Fibroblast of skin of back (primary cell): Measurements from ENCODE around the gene ARFGAP1.

Experiments used
- DNase-seq: peaks from one replicate; pipeline ENCODE4 v3.0.0-alpha.2; 2013

ARFGAP1 gene

GRCh38 chr20:63280371-63280770 lies 7.8 kb downstream of the ARFGAP1 start:
- DNase-seq: no peak

DNA sequence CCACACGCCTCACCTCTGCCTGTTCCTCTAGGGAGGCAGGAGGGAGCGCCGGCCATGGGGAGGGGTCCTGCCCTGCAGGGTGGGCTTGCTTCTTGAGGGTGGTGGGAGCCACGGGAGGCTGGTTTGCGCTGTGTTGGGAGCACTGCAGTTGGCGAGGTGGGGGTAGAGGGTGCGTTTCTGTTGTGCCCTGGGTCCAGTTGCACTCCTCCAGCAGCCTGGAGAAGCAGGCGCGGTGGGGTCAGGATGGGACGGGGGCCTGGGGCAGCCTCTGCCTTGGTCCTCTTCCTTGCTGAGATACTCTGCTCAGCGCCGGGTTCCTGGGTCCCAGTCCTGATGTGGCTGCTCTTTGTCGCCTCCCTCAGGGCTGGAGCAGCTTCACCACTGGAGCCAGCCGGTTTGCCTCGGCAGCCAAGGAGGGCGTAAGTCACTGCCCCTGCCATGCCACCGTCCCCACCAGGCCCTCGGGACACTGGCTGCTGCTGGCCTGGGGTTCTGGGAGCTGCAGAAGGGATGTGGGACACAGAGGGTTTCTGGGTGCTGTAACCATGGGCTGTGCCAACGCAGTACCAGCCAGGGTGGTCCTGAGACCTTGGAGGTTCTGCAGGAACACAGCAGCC lies 8.4 kb downstream of the ARFGAP1 start:
- no peak for DNase-seq

- no peak for DNase-seq
These were observed 9.4 kb downstream of the ARFGAP1 start for GRCh38 chr20:63281742-63282665.

DNA sequence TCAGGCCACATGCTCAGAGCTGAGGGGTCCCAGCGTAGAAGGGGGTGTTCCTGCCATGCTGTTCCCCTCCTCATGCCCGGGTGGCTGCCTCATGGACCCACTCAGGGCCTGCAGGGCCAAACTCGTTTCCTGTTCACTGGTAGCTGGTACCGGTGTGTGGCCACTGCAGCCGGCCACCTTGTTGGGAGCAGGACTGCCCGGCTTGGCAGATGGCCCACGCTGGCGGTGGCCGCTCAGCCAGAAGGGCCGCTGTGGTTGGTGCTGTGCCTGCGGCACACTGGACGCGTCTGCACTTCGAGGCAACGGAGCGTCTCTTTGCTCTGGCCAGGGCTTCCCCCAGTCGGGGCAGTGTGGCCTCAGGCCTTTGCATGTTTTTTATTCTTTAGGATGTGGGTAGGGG lies 10.3 kb downstream of the ARFGAP1 start:
- DNase-seq: no peak

DNA sequence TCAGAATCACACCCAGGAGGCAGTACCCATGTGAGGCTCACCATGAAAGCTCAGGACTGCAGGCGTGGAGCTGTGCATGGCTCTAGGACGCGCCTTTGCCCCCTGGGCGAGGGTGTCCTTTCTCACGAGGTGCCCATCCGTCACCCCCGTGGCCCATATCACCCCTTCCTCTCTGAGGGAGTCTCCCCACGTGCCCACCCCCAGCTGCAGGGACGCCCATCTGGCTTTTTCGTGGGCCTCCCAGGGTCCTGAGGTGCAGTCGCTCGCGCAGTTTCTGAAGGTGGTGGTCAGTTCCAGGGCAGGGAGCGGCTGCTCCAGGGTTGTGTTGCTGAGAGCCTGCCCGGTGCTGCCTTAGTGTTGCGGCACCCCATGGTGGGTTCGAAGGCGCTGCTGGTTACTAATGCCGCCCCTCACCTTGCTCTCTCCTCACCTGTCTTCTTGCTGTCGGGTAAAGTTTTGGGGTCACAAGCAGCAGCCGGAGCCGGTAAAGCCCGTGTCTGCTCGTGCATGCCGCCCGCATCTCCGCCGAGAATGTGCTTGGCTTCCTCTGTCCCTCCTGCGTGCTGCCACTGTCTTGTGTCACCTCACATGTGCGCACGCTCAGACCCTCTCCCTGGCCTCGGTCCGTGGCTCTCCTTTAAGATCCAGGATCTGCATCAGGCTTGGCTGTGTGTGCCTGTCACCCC lies 10.9 kb downstream of the ARFGAP1 start:
- DNase-seq: no peak

GRCh38 chr20:63284083-63284440 lies 11.4 kb downstream of the ARFGAP1 start:
- no peak for DNase-seq

DNA sequence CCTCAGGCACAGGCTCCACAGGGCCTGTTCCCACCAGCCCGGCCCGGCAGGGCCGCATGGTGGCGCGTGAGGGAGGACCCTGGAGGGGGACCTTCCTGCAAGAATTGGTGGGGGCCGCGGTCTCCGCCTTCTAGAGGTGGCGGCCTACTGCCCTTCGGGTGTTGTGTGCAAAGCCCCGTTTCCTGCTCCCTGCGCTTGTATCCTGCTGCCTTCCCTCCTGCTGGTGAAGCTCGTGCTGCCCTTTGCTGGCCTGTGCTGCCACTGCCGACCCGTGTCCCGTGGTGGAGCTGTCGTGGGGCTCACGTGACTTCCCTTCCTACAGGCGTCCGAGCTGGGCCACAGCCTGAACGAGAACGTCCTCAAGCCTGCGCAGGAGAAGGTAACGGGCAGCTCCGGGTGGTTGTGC lies 11.9 kb downstream of the ARFGAP1 start:
- DNase-seq: no peak

- DNase-seq: no peak
These were observed 12.4 kb downstream of the ARFGAP1 start for GRCh38 chr20:63284981-63285524.

DNA sequence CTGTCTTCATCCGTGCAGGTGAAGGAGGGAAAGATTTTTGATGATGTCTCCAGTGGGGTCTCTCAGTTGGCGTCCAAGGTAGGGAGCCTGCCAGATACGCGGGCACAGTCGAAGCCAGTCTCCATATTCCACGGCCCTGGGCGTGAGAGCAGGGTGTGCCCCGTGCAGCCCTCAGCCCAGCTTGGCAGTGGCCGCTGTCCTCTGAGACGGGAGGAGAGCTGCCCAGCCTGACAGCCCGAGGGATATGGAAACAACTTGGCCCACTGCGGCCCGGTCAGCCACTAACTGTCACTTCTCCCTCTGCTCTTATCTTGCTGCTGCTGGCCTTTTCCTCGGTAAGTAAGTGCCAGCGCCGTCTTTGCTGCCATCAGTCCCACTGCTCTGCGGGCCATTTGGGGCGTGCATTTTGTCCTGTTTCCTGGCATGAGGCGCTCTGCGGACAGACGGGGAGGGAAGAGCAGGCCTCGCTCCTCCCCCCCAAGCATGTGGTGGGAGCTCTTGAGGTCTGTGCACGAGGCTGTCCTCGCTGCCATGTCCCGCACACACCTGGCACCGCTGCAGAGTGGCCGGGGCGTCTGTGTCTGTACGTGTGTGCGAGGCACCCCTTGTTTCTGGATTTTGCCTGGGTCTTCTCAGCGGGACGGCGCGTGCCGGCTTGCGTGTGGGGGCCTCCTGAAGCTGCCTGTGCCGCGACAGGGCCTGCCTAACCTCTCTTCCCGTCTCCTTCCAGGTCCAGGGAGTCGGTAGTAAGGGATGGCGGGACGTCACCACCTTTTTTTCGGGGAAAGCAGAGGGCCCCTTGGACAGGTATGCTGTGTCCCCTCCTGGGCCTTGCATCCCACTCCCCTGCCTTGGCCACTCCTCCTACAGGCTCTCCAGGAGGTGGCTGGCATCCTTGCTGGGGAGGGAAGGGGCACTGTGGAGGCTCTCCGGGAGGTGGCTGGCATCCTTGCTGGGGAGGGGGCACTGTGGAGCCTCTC lies 13.3 kb downstream of the ARFGAP1 start:
- no peak for DNase-seq

DNA sequence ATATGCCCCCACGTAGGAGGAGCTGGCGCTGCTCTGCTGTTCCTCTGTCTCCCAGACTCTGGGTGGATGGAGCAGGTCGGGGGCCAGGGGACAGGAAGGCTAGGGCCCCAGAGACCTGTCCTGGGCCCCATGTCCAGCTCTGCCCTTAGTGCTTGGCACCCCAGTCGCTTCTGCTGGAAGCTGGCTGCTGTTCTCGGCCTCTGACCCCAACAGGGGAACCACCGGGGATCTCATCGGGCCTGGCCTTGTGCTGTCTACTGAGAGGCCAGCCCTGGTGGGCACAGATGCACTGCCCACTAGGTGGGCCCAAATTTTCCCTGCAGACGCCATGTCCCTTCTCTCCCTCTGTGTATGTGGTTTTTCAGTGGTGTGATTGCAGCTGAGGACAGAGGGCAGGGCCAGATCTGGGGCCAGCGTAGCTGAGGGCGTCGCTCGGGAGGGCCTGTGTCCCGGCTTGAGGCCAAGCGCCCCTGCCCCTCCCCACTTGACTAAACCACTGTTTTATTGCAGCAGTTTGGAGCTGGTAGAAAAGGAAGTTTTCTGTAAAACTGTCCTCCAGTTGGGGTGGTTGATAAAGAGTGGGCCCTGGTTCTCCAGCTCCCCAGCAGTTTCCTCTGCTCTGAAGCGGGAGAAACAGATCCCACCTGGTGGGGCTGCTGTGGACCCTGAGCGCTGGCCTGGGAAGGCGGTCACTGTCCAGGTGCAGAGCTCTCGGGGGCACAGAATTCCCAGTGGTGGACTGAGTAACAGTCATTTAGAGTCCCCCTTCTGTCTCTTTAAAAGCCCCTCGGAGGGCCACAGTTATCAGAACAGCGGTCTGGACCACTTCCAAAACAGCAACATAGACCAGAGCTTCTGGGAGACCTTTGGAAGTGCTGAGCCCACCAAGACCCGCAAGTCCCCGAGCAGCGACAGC lies 14.4 kb downstream of the ARFGAP1 start:
- DNase-seq: no peak

- no peak for DNase-seq
These were observed 15.3 kb downstream of the ARFGAP1 start for GRCh38 chr20:63287697-63288580.

GRCh38 chr20:63288581-63289251 lies 16.1 kb downstream of the ARFGAP1 start:
- no peak for DNase-seq

- DNase-seq: no peak
These were observed 16.9 kb downstream of the ARFGAP1 start for GRCh38 chr20:63289311-63290135.

GRCh38 chr20:63290136-63290676 lies 17.6 kb downstream of the ARFGAP1 start:
- DNase-seq: no peak

DNA sequence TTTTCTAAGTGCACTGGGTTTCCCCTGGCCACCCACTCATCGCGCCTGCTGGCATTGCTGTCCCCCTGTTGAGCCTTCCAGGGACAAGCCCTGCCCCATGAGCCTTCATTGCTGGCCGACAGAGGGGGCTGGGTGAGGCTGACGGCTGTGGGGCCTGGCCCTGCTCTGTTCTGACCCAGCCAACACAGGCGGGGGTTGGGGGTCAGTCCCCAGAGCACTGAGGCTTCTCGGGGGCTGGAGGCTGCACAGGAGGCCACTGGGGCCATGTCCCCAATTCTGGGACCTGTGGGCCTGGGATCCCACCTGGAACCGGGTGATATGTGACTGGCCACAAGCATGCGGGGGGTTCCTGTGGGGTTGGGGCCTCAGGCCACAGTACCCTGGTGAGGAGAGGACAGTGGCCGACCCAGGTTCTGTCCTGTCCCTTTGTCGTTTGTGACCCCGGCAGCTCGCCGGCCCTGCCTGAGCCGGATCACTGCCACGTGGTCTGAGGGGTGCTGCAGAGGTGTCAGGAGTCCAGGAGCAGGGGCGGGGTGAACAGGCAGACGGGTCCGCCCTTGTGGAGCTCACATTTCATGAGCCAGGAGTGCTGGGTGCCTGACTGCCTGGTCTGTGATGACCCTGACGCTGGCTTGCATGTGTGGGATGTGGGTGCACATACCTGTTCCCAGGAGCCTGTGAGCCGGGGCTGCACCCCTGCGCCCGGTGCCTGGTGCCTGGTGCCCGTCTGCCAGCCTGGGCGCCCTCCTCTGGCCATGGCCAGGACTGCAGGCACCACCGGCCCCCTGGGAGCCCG lies 18.3 kb downstream of the ARFGAP1 start:
- peak; percentile 33 for DNase-seq

- no peak for DNase-seq
These were observed 19.2 kb downstream of the ARFGAP1 start for GRCh38 chr20:63291811-63292210.

DNA sequence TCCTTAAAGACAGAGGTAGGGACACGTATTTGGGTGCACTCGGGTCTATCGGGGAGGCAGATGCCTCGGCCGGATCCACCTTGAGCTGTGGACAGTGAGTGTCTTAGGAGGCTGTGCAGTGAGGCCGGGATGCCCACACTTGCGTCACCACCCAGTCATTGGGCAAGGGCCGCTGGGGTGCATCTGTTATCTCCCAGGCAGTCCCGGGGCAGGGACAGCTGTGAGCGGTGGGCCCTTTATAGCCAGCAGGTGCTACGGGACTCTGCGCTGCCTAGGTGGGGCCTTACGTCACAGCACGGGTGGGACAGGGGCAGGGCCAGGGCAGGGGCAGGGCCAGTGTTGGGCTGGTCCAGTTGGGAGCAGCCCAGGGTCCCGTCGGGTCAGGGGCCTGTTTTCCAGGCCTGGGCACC lies 19.7 kb downstream of the ARFGAP1 start:
- DNase-seq: no peak
